CMK (cell line): ENCODE measurements around the gene ICE1.
"Not testable (repeated sequence)": the region's sequence is repeated elsewhere in the genome, so short reads cannot be mapped to it uniquely, and the experiment has no call there.

Experiments used
- DNase-seq: peaks from one replicate; pipeline ENCODE4 v3.0.0-alpha.2; 2010; ENCODE audit warnings: low read depth

The ICE1 gene, protein sequence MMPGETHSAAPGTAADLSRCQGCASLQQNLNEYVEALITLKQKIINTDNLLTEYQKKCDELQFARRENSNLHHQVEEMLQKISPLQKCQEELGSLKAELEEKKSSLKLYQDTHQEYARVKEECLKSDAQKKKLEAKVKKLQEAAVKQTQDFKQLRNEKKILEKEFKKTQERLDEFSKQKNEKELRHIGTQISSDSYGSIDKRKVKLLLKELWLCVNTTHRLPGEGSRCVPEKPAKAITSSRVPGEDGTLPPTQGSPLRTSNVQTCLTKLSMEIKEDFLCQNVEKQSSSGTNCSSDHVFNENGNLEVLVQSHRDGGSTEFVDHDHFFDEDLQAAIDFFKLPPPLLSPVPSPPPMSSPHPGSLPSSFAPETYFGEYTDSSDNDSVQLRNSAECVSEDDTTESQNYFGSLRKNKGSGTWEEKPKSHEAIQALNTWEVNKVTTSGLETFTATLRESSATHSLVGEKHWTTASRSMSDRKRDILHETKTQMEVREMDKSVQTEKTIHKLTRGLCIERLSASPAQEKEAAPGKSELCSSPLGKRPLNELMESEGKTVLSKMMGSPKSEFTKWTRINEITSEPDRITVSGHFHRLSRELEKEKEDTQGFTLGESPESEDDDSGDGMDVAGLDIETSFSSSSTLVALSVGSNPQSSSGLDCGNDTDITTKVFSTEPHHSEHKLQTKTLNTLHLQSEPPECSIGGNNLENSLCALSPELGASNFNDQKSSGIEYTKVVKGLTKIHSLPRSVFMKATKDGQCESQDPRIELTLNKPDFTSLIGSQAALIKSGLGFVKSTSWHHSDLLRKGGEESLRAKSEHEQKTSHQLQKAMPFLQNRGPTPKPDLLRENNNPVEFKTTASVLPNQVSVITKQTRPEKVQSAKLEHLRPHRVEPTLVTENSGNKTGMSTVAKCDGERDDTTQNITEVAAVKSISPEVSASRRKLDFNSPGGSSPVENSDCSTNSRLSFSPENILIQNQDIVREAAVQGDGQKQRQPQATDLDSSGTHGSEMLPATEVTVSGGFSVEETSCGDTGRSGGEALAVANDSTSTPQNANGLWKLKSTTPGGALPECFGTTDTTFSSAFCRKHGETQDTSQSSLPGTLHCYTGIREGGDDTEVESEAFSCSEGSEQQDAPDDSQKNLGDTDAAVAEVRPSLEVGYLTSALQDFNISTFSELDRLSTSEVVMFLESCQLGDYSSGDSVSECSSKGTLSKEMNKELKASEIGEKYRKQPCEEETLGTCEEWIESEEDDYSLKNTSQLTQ (N-terminal part only)

DNA sequence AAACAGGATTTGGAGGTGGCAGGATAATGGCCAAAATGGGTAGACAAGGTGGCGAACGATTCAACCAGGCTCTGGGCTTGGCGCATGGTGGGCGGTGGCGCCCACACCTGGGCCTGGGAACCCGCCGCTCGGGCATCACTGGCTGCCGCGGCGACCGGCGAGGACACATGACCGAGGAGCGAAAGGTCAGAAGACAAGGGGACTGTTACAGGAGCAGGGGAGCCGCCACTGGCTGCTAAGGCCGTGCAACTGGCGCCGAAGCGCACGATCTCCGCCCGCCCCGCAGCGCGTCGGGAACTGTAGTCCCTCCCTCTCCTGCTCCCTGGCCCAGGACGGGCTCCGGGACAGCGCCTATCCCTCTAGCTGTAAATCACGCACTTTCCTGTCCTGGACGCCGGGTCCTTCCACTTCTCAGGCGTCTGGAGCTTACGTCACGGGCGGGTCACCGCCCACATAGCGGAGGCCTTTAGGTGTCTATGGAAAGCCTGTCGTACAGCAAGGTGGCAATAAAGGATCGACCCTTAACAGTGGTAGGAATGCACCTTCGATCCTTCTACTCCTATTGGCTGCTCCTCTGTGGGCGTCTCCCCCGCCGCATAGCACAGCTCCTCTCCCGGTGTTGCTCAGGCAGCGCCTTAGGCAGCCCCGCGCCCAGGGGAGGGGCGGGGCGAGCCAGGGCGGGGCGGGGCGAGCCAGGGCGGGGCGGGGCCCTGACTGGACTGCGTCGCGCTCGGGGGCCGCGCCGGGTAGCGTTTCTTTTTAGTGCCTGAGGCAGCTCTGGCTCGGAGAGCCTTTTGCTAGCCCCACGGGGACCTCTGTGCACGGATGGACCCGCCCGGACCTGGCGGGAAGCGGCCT is at the start of gene ICE1:
Gene ICE1, plus strand, starts transcription at position 717 of the 858 bp plus-strand sequence. CDS start 239 bp downstream, outside the sequence.
- DNase-seq, result peak; percentile 97

DNA sequence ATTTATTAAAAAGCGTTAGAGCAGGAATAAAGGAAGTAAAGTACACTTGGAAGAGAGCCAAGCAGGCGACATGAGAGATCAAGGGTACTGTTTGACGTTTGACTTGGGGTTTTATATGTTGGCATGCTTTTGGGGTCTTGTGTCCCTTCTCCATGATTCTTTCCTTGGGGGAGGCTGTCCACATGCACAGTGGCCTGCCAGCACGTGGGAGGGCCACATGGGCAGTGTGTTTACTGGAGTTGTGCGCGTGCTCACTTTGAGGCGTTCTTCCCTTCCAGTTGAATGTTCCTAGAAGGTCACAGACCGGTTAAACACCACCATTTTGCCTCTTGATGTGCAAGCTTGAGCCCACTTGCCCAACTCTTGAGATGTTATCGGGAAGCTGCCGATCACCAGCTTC is 49.5 kb upstream of the ICE1 start:
- no peak for DNase-seq

DNA sequence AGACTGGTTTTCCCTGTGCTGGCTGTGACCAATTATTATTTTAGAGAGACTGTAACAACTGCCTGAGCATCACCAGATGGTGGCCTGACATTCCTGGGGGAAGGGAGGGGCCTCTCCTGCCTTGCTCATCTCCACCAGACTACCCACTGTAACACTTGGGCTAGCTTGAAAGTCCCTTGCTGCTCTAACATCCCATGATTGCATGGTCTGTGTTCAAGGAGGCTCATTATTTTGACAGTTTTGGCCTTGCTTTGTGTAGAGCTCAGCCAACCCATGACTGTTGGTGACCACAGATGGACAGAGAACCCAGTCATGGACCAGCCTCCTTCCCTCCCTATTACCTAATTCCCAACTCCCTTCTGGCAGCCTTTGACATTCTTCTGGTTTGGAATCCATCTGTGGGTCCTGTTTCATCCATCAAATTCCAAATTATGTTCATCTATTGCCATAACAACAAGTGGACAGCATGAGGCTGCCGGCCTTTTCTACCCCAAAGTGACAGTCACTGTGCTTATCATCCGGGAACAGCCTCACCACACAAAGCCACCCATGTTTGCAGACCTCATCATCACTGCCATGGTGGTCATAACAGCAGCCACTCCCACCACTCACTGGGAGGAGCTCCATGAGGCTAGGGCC is 49.0 kb upstream of the ICE1 start:
- peak; percentile 8 for DNase-seq

DNA sequence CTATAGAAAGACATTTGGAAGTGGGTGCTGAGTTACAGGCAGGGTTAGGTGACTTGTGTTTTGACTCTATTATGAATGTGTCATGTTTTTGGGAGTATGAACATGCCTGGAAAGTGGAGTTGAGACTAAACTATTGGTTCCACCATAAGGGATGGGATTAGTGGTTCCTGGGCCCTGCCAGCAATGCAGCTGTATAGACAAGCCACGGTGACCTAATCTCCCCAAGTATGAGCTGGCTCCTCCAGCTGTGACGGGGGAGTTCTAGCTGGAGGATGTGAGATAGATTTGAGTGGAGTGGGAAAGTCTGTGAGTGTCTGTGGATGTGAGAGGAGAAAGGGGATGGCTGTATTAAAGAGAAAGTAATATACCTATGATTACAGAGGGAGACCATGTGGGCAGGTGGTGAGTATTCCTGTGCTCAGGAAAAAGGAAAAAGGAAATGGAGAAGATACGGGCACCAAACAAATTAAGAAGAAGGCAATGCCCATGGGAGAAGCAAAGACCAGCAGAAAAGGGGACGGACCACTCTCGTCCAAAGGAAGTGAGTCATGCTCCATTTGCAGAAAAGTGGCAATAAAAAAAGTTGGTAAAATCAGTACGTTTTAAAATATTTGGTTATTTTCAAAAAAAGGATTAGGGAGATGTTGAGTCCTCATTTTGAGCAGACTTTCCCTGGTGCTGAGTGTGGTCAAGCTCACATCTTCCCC is 48.3 kb upstream of the ICE1 start:
- no peak for DNase-seq

DNA sequence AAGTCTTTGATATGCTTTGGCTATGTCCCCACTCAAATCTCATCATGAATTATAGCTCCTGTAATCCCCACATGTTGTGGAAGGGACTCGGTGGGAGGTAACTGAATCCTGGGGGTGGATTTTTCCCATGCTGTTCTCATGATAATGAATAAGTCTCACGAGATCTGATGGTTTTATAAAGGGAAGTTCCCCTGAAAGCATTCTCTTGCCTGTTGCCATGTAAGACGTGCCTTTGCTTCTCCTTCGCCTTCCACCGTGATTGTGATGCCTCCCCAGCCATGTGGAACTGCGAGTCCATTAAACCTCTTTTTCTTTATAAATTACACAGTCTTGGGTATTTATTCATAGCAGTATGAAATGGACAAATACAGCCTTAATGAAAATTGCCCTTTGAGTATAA is 44.7 kb upstream of the ICE1 start:
- DNase-seq, result no peak

DNA sequence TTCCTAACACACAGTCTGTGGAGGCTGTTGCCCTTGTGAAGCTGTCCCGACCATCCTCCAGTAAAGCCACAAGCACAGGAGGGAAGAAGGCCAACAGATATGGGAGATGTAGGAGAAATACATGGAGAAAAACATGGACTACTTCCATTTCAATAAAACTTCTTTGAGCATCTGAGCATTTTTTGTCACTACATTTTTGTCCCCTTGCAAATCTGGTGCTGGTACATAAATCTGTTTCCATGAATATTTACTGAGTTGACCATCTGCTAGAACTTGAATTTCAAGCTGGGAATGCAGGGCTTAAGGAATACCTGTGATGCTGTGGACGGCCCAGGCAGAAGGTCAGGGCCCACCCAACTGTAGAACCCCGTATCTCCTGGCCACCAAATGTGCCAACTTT is 43.9 kb upstream of the ICE1 start:
- DNase-seq, result no peak

DNA sequence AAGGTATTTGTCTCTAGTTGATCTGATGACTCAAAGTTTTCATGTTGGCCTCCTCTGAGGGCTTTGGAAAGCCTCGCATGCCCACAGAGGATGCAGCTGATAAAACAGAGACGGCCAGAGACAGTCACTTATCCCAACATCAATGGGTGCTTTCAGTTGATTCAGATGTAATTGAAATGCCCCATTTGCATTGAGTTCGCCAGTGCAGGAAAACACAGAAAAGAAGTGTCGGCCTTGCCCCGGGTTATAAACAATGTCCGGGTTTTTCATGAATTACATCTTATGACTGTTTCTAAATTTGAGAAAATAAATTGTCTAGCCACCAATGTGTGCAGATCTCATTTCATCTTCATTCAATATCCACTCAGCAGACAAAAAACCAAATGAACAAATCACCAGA is 42.2 kb upstream of the ICE1 start:
- DNase-seq, result no peak

DNA sequence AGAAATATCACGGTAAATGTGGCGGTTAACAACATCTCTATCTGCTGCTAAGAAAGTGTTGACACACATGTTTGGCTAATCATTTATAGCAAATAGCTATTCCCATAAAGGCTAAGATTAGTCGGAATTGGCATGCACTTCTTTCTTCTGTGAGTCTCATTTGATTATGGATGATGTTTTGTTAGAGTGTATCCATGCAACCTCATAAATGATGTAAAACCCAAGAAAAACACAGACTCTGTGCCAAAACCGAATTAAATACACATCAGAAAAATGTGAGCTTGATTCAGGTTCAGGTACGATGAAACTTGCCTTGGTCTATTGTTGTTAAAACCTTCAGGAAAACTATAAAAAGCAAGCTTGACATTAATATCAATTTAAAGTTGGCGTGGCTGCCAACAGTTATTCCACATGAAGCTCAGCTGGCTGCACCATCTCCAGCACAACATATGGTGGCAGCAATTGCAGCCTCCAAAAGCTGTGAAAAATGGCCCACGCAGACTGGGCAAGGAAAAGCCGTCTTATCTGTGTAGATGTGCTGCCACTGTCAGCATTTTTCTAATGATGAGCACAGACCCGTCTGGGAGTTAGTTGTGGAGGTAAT is 41.1 kb upstream of the ICE1 start:
- DNase-seq, result no peak

DNA sequence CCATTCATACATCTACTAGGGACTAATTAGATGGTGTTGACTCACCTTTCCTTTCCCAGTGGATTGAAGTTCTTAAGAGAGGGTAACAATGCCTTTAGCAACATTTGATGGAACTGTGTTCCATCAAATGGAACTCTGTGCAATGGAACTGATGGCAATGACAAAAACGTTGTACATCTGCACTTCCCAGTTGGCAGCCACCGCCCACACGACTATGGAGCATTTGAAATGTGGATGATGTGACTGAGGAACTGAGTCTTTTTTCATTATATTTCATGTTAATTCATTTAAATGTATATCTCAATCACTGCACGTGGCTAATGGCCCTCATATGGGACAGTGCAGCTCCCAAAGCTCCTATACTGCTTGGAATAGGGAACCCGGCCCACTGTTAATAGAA is 39.0 kb upstream of the ICE1 start:
- no peak for DNase-seq

DNA sequence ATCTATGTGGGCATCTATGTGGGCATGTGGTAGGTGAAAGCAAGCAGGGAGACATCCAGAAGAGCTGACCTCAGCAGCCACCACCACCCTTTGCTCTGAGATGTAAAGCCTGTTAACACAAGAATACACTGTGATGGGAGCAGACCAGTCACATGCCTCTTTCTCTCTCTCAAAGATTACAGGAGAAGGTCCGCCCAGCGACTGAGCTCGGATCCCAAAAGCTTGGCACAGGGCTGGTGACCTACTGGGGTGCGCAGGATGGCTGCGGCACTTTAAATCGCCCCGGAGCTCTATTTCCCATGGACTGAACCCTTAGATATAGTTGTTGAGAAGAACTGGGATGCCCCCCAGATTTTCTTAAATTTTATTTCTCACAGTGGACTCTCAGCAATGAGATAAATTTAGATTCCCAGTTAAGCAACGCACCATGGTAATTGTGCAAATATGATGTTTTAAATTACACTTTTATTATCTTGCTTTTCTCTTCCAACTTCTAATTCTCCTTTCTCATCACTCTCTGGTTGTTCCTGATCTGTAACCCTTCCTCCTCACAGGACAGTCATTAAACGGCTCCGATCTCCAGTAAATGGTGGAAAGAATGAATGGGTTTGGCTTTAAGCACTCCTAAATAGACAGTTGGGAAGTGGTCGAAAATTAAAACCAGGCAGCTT is 37.7 kb upstream of the ICE1 start:
- no peak for DNase-seq

DNA sequence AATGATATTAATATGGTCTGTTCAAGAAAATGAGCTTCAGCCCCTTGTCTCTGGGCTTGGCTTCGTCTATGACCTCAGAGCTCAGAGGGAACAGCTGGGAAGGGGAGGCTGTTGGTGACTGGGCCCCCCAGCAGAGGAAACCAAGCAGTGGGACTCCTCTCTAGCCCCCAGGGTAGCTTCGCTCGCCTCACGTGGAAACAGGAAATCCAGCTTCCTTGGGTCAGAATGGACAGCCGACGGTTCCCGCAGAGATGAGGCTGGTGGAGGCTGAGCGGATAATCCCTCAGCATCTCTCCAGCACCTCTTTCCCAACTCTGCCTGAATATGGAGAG is 37.2 kb upstream of the ICE1 start:
- DNase-seq, result no peak

DNA sequence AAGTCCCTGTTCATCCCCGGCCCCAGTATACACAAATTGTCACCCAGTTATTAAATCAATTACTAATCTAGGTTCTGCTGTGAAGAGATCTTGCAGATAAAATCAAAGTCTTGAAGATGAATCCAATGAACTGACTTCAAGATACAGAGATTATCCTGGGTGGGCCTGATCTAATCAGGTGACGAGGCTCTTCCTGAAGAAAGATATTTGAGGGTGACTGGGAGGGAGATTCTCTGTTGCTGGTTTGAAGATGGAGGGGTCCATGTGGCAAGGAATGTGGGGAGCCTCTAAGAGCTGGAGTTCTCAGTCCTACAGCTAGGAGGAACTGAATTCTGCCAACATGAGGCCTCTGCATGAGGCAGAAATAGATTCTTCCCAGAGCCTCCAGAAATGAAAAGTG is 36.1 kb upstream of the ICE1 start:
- no peak for DNase-seq

DNA sequence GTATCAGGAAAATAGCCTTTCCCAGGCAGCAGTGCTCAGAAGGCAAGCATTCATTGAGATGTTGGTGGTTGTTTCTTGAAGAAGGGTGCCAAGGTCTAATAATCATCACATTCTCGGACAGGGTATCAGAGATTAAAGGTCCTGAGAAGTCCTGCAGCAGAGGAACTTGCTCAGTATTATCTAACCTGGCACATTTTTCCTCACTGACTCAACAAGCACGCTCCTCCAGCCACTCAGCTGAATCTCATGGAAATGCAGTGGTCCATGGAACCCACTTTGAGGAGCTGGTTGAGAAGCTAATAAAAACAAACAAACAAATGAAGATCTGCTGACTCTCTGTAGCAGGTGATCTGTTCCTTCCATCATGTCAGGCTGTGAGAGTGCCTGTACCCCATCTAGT is 35.3 kb upstream of the ICE1 start:
- no peak for DNase-seq

DNA sequence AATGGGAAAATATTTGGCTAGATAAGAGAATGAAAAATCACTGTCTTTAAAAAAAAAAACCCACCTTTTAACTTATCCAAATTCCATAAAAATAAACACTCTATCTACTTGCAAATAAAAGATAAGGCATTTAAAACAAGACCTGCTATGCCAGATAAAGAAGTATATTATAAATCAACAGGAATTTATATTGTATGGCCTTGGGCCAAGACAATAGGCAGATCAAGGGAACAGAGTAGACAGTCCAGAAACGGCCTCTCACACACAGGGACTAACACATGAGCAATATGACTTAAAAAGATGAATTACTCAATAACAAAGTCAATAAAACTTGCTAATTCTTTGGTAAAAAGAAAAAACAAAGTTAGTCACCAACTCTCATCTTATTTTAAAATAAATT is 34.7 kb upstream of the ICE1 start:
- DNase-seq, result no peak

DNA sequence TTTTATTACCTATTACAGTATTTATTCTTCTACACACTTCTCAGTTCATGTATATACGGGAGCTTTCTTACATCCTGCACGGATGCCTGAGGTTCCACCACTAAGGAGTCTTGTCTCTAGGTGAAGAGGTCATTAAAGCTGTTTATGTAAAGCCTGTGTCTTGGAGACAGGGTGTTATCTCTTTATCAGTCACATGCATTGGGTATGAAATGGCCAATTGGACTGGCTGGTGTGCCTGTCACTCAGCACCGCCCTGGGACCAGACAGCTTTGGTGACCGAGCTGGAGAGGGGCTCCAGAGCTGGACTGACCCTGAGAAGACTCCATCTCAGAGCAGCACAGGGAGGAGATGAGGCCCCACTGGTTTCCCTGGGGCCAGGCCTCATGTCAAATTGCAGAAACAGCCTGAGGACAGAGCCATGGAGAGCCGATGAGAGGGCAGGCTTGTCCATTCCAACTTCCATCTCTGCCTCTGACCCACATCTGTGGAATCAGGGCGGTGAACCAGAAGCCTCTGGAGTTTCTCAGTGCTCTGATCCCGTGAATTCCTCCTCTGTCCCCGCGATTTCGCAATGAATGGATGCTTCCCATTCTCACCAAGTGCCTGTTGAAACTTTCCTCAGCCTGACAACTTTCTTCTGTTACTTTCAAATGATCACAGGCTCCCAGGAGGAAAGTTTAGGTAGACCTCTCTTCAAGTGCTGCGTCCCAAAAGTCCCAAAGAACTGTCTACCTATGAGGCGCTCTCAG is 32.2 kb upstream of the ICE1 start:
- not testable (repeated sequence) for DNase-seq

DNA sequence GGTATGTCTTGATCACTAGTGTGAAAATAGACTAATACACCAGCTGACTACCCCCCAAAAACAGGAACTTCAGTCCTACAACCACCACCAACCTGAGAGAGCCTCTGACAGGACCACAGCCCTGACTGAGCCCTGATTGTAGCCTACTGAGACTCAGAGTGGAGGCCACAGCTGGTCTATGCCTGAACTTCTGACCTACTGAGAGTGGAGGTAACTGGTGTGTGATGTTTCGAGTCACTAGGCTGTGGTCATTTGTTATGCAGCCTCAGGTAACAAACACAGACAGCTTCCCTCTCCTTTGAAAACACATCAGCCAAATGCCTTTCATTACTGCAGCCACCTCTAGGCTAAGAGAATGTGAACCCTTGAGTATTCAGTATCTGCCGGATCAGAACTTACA is 30.0 kb upstream of the ICE1 start:
- not testable (repeated sequence) for DNase-seq

DNA sequence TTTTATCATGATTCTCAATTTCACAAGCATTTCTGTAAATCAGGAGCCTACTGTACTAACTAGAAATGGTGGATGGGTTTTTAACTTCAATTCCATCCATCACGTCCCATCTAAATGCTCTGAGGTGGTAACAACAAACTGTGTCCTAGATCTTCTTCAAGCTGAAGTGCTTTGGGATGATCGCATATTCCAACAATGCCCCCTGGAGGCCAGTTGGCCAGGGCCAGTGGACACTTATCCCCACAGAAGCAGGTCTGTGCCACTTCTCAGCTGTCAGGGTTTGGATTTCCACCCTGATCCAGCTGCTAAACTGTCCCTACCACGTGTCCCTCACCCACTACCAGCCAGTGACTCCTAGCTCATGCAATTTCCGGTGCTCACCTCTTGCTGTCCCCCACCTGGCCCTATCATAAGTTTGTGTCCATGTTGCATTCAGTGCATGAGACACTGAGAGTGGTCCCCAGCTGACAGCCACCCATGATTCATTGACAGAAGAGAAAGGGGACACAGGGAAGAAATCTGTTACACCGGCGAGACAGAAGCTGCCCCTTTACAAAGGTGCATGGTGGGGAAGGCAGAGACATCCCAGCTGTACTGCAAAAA is 28.0 kb upstream of the ICE1 start:
- DNase-seq, result not testable (repeated sequence)

DNA sequence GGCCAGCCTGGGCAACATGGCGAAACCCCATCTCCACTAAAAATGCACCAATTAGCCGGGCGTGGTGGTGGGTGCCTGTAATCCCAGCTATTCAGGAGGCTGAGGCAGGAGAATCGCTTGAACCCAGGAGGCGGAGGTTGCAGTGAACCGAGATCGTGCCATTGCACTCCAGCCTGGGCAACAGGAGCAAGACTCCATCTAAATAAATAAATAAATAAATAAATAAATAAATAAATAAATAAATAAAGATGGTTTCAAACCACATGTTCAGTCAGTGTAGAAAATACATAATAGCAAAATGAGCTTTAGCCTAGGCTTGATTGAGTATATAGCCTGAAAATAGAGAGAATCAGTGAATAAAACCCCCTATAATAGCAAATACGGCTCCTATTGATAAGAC is 27.4 kb upstream of the ICE1 start:
- DNase-seq, result not testable (repeated sequence)
